ENCODE data around the gene TMEM271.

Gene TMEM271

GRCh38 chr4:576245-576821 lies at the start of gene TMEM271:
TMEM271 (minus strand) TSS chr4:576295; CDS start chr4:576062, 233 bp downstream.
- no peak for DNase-seq (ENCODE audit: low read depth)

GRCh38 chr4:625631-626161 lies 49.6 kb upstream of the TMEM271 start:
- DNase-seq (ENCODE audit: low read depth) = no peak

- DNase-seq (ENCODE audit: low read depth) = no peak
Observed at GRCh38 chr4:624705-625590, 48.9 kb upstream of the TMEM271 start, which contains the start of gene PDE6B. PDE6B (plus strand) TSS chr4:625573; CDS start chr4:625627, 54 bp downstream.

GRCh38 chr4:623914-624566 lies 47.9 kb upstream of the TMEM271 start:
- no peak for DNase-seq (ENCODE audit: low read depth)

- no peak for DNase-seq (ENCODE audit: low read depth)
Observed at GRCh38 chr4:622996-623913, 47.2 kb upstream of the TMEM271 start.

- no peak for DNase-seq (ENCODE audit: low read depth)
Observed at GRCh38 chr4:622071-622995, 46.2 kb upstream of the TMEM271 start.

GRCh38 chr4:621296-622070 lies 45.4 kb upstream of the TMEM271 start:
- DNase-seq (ENCODE audit: low read depth) = no peak

GRCh38 chr4:620851-621261 lies 44.8 kb upstream of the TMEM271 start:
- no peak for DNase-seq (ENCODE audit: low read depth)

- no peak for DNase-seq (ENCODE audit: low read depth)
Observed at GRCh38 chr4:620201-620600, 44.1 kb upstream of the TMEM271 start.

GRCh38 chr4:617644-618641 lies 41.8 kb upstream of the TMEM271 start:
- no peak for DNase-seq (ENCODE audit: low read depth)

GRCh38 chr4:616911-617643 lies 41.0 kb upstream of the TMEM271 start:
- DNase-seq (ENCODE audit: low read depth) = no peak

- DNase-seq (ENCODE audit: low read depth) = no peak
Observed at GRCh38 chr4:616091-616490, 40.0 kb upstream of the TMEM271 start.

GRCh38 chr4:613126-613525 lies 37.0 kb upstream of the TMEM271 start:
- no peak for DNase-seq (ENCODE audit: low read depth)

GRCh38 chr4:612749-613125 lies 36.6 kb upstream of the TMEM271 start:
- DNase-seq (ENCODE audit: low read depth) = no peak

- no peak for DNase-seq (ENCODE audit: low read depth)
Observed at GRCh38 chr4:612052-612748, 36.1 kb upstream of the TMEM271 start.

- no peak for DNase-seq (ENCODE audit: low read depth)
Observed at GRCh38 chr4:610411-611261, 34.5 kb upstream of the TMEM271 start.
